Activated CD4-positive, alpha-beta T cell treated with anti-CD3 and anti-CD28 coated beads, Interleukin-2, amount 10 ng/mL, durations not matched to agents 7 days and 5 days (primary cell): Measurements from ENCODE around the gene ERCC6L. TPM values are rescaled to one million over a fixed set of nuclear protein-coding genes. Genes with fewer than 3 reads are reported as not detected.
"Not testable (repeated sequence)": the region's sequence is repeated elsewhere in the genome, so short reads cannot be mapped to it uniquely, and the experiment has no call there.

Source experiments
- CTCF ChIA-PET: fragments of 350-600 bp; sonication (Branson Sonifier 250); formaldehyde crosslinking; loops from one replicate; lab custom pipeline; 2021; ENCODE audit warnings: antibody characterized with exemption; lab: Charles Lee
- POLR2A ChIA-PET: fragments of 350-600 bp; sonication (Branson Sonifier 250); formaldehyde crosslinking; loops from one replicate; lab custom pipeline; 2021; ENCODE audit warnings: antibody characterized with exemption; lab: Charles Lee
- DNase-seq: peaks from one replicate; pipeline ENCODE4 v3.0.0-alpha.2; 2020
- H3K27ac Mint-ChIP-seq: one replicate; pipeline ENCODE4 v1.8.0; 2021; ENCODE audit warnings: mild to moderate bottlenecking, moderate library complexity, mixed read lengths
- H3K27me3 Mint-ChIP-seq: one replicate; pipeline ENCODE4 v1.8.0; 2021; ENCODE audit warnings: mixed read lengths
- H3K36me3 Mint-ChIP-seq: one replicate; pipeline ENCODE4 v1.8.0; 2021; ENCODE audit warnings: low read depth, mixed read lengths
- H3K4me1 Mint-ChIP-seq: one replicate; pipeline ENCODE4 v1.8.0; 2021; ENCODE audit warnings: mixed read lengths
- H3K4me3 Mint-ChIP-seq: one replicate; pipeline ENCODE4 v1.8.0; 2021; ENCODE audit warnings: mild to moderate bottlenecking, moderate library complexity, mixed read lengths
- H3K9me3 Mint-ChIP-seq: one replicate; pipeline ENCODE4 v1.8.0; 2021; ENCODE audit warnings: mixed read lengths
- total RNA-seq, 2 experiments: library from RNA; stranded (reverse); gene quantifications; one replicate each; pipeline ENCODE4 v1.2.3, GENCODE V29; 2021

The ERCC6L gene
- total RNA-seq, 2 experiments from 2014 or later = 12.0 to 12.7 TPM

DNA sequence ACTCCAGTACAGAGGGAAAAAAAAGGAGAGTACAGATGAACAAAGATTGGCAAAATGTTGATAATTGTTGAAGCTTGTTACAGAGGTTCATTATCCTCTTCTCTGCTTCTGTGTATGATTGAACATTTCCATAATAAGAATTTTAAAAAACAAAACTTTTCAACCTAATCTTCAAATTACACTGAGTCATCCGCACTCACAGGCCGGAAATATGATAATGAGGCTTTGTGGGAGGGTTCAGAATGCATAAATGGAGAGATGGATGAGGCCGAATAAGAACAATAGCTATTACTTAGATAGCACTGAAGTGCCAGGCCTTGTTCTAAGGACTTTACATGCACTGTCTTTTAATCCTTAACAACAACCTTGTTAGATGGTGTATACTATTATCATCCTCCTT is 4.6 kb upstream of the ERCC6L start:
- H3K36me3 Mint-ChIP-seq = no peaks in the 10 kb centered on the region
- H3K27ac Mint-ChIP-seq = no peak overlapping the region
- DNase-seq = no peak
- H3K9me3 Mint-ChIP-seq = no peaks in the 10 kb centered on the region
- no peak overlapping the region for H3K4me3 Mint-ChIP-seq
- H3K27me3 Mint-ChIP-seq = no peaks in the 10 kb centered on the region
- peaks cover 5% of the 10 kb centered on the region for H3K4me1 Mint-ChIP-seq
- CTCF ChIA-PET = interaction anchor here (0.6 to 3.1 kb wide), 2 partner anchors 34 to 39 kb away, joined by 3 to 22 read pairs; partner anchors contain the start of gene RPS4X
- POLR2A ChIA-PET = interaction anchor here (1.2 kb wide), 1 partner anchor 34 kb away, joined by 5 read pairs; the partner anchor contains the start of gene RPS4X

DNA sequence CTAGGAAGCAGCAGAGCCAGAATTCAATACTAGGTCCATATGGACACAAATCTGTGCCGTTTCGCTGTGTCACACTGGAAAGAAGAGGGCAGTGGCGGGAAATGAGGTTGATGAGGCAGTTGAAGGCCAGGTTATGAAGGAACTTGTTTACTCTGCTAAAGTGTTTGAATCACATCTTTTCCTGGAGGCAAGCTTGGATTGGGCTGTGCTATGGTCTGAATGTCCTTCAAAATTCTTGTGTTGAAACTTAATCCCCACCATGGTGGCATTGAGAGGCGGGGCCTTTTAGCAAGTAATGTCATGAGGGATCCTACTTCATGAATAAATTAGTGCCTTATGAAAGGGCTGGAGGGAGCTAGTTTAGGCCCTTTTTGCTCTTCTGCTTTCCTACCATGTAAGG is 2.1 kb upstream of the ERCC6L start:
- H3K36me3 Mint-ChIP-seq = peaks cover 5% of the 10 kb centered on the region
- no peaks in the 10 kb centered on the region for H3K27me3 Mint-ChIP-seq
- POLR2A ChIA-PET = no interaction called here
- H3K27ac Mint-ChIP-seq = no peak overlapping the region
- CTCF ChIA-PET = interaction anchor here (1.0 kb wide), 1 partner anchor 36 kb away, joined by 4 read pairs; the partner anchor contains the start of gene RPS4X
- DNase-seq = no peak
- H3K4me3 Mint-ChIP-seq = no peak overlapping the region
- H3K4me1 Mint-ChIP-seq = peaks cover 17% of the 10 kb centered on the region
- no peaks in the 10 kb centered on the region for H3K9me3 Mint-ChIP-seq

DNA sequence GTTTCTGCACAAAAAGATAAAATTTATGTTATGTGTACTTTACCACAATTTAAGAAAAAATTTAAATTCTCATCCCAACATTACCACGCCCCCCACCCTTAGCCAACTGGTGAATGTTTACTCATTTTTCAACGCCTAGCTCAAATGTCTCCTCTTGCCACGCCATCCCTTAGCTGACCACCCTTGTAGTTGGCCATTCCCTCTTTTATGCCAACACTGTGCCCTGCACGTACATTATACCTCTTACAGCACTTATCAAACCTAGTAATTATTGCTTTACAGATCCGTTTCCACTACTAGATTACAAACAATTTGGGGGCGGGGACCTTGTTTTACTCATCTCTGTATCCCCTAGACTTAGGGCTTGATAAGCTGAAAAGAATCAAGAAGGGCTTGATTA is 644 bp downstream of the ERCC6L start:
- ChIA-PET POLR2A (interaction anchor here (0.9 kb wide), 1 partner anchor 108 kb away, joined by 7 read pairs; no protein-coding TSS in a partner anchor), CTCF (interaction anchor here (0.5 to 1.6 kb wide), 2 partner anchors 9 to 1433 kb away, joined by 3 read pairs; no protein-coding TSS in a partner anchor)
- peak overlapping the region; percentile 73 for H3K27ac Mint-ChIP-seq
- peak overlapping the region; percentile 81 for H3K4me3 Mint-ChIP-seq
- no peaks in the 10 kb centered on the region for H3K9me3 Mint-ChIP-seq
- H3K27me3 Mint-ChIP-seq = no peaks in the 10 kb centered on the region
- H3K36me3 Mint-ChIP-seq = peaks cover 12% of the 10 kb centered on the region
- no peak for DNase-seq
- H3K4me1 Mint-ChIP-seq = peaks cover 22% of the 10 kb centered on the region

DNA sequence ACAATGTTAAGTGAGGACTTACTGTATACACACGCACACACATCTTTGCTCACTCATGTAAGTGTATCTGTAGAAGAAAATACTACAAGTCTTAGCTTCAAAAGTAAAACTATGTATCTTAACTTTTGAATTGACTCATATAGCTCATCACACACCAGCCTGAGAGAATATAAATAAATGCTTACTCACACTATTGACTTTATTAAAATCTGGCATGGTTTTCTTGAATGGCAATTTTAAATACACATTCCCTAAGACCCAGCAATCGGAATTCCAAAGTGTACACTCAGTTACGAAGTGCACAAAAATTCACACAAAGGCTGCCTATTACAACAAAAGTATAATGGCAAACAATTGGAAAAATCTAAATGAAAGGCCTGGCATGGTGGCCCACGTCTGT is 2.0 kb downstream of the ERCC6L start:
- Mint-ChIP-seq H3K36me3 (peaks cover 14% of the 10 kb centered on the region), H3K4me1 (peaks cover 22% of the 10 kb centered on the region), H3K4me3 (no peak overlapping the region), H3K27me3 (no peaks in the 10 kb centered on the region), H3K9me3 (no peaks in the 10 kb centered on the region), H3K27ac (peak overlapping the region; percentile 46)
- CTCF ChIA-PET = no interaction called here
- no peak for DNase-seq
- POLR2A ChIA-PET = no interaction called here

DNA sequence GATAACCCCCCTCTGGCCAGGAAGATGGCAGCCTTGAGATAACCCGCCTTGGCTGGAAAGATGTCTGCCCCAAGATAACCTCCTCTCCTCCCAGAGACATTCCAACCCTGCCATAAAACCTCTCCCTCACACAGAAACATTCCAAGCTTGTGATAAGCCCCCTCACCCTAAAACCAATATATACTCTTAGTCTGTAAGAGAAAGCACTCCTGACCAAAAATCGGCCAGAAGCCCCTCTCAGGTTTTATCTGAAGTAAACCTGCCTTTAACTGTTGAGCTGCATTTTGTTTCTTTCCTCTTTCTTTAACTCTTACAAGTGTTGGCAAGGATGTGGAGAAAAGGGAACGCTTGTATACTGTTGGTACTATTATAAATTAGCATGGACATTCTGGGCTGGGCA is 8.5 kb downstream of the ERCC6L start:
- Mint-ChIP-seq H3K36me3 (peaks cover 20% of the 10 kb centered on the region), H3K27ac (no peak overlapping the region), H3K4me1 (peaks cover 3% of the 10 kb centered on the region), H3K4me3 (no peak overlapping the region), H3K9me3 (no peaks in the 10 kb centered on the region), H3K27me3 (no peaks in the 10 kb centered on the region)
- CTCF ChIA-PET = interaction anchor here (1.1 kb wide), 1 partner anchor 38 kb away, joined by 3 read pairs; no protein-coding TSS in a partner anchor
- POLR2A ChIA-PET = no interaction called here
- DNase-seq = no peak

DNA sequence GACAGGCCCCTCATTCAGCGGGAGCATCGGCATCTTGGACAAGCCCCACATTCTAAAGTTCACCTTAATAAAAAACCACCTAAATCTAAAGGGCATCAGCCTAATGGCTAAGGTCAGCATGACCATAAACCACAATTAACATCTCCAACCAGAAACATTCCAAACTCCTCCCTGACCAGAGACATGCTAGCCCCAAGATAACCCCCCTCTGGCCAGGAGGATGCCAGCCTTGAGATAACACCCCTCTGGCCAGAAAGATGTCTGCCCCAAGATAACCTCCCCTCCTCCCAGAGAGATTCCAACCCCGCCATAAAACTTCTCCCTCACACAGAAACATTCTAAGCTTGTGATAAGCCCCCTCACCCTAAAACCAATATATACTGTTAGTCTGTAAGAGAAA is 18.5 kb downstream of the ERCC6L start:
- H3K36me3 Mint-ChIP-seq = peaks cover 18% of the 10 kb centered on the region
- H3K9me3 Mint-ChIP-seq, DNase-seq, H3K4me3 Mint-ChIP-seq, H3K4me1 Mint-ChIP-seq, H3K27me3 Mint-ChIP-seq, POLR2A ChIA-PET, H3K27ac Mint-ChIP-seq, CTCF ChIA-PET: not testable (repeated sequence)

DNA sequence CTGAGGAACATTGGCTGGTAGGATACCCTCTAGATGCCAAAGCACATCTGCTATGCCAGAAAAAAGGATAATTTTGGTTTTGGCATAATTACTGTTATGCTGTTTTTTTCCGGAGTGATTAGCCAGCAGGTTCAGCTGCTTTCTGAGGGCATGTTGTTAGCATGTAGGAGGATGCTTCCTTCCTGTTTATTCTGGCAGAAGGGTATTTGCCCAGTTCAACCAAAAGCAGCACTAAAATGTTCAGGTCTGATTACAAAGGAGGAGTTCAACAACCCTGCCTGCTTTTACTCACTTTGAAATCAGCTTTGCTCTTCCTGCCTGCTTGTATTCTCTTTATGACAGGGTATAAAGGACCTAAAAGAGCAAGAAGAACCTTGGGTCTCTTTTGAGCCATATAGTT is 21.9 kb downstream of the ERCC6L start:
- ChIA-PET POLR2A (no interaction called here), CTCF (no interaction called here)
- Mint-ChIP-seq H3K27ac (no peak overlapping the region), H3K9me3 (no peaks in the 10 kb centered on the region), H3K27me3 (no peaks in the 10 kb centered on the region), H3K4me3 (no peak overlapping the region), H3K4me1 (no peaks in the 10 kb centered on the region), H3K36me3 (peaks cover 12% of the 10 kb centered on the region)
- no peak for DNase-seq

DNA sequence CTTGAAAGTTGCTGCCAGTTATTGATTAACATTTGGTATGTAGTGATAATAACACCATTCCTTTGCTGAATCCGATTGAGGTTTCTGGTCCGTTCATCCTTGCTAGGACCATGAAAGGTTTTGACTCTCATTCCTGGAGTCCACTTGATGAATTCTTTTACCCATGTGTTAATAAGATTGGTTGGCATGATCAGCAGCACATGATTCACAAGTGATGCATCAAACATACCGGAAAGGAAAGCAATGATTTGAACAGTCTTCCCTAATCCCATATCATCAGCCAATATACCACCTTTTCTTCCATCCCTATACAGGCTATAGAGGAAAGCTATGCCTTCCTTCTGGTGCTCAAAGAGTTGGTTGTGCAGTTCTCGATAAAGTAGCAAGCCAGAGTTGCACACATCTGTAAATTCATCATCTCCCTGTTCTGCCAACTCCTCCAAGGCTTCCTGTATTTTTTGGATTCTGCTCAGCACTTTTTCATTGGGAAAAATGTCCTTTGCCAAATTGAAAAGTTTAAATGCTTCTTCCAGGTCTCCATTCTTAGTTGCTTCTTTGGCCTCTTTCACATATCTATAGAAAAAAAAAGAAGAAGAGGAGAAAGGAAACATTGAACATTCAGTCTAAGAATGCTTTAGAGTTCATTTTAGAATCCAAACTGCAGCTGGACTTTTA is 30.6 kb downstream of the ERCC6L start:
- H3K27me3 Mint-ChIP-seq = no peaks in the 10 kb centered on the region
- ChIA-PET CTCF (no interaction called here), POLR2A (no interaction called here)
- no peak for DNase-seq
- H3K4me1 Mint-ChIP-seq = no peaks in the 10 kb centered on the region
- no peak overlapping the region for H3K4me3 Mint-ChIP-seq
- H3K27ac Mint-ChIP-seq = no peak overlapping the region
- H3K36me3 Mint-ChIP-seq = peaks cover 41% of the 10 kb centered on the region
- H3K9me3 Mint-ChIP-seq = no peaks in the 10 kb centered on the region

DNA sequence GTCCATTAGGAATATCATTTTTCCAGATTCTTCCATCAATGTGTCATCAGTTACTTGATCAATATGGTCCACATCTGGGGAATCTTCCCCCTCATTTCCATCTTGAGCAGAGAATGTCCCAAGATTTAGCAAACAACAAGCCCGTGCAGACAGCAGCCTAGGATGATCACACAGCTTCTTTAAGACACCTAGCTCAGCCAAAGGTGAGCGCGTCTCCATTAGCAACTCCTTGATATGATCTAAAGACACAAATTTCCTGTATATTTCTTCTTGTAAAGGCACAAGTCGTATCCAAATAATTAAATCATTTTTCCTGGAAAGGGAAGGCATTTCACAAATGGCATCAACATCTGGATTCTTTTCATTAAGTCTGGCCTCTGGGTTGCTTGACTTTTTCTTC is 31.5 kb downstream of the ERCC6L start:
- H3K9me3 Mint-ChIP-seq = no peaks in the 10 kb centered on the region
- peaks cover 41% of the 10 kb centered on the region for H3K36me3 Mint-ChIP-seq
- no peak for DNase-seq
- ChIA-PET POLR2A (no interaction called here), CTCF (no interaction called here)
- H3K27me3 Mint-ChIP-seq = no peaks in the 10 kb centered on the region
- H3K4me1 Mint-ChIP-seq = no peaks in the 10 kb centered on the region
- H3K27ac Mint-ChIP-seq = no peak overlapping the region
- no peak overlapping the region for H3K4me3 Mint-ChIP-seq

DNA sequence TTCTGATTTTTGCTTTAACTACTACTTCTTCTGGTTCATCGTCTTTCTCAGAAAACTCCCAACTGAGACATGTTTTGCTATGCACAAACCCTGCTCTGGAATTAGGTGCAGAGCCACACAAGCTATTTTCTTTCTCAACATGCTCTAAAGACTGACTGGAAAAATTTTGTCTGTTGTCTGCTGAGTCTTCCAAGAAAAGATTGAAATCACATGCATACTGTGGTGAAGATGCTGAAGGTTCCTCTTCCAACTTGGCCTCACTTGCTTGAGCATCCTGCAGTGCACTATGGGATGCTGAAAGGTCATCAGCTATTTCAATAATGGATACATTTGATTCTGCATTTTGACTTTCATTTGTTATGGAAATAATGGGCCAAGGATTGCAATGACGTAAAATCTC is 33.1 kb downstream of the ERCC6L start:
- no peak for DNase-seq

DNA sequence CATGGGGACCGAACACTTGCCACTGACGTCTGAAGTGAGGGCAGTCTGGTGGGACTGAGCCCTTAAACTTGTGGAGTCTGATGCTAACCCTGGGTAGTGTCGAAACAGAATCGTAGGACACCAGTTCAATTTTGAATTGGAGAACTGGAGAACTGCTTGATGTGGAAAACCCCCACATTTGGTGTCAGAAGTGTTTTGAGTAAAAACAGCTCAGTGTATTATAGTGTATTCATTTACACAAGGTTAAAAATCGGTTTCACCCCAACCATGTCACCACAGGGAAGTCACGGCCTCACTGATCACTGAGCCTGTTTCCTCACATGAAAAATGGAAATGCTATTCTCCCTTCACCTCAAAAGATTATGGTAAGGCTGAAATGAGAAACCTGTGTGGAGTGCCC is 35.4 kb downstream of the ERCC6L start:
- H3K27ac Mint-ChIP-seq = no peak overlapping the region
- peaks cover 35% of the 10 kb centered on the region for H3K36me3 Mint-ChIP-seq
- CTCF ChIA-PET = no interaction called here
- POLR2A ChIA-PET = no interaction called here
- no peaks in the 10 kb centered on the region for H3K4me1 Mint-ChIP-seq
- no peak for DNase-seq
- H3K9me3 Mint-ChIP-seq = no peaks in the 10 kb centered on the region
- no peaks in the 10 kb centered on the region for H3K27me3 Mint-ChIP-seq
- H3K4me3 Mint-ChIP-seq = no peak overlapping the region

More for the DNA sequence above, 33.1 kb downstream of the ERCC6L start:
- CTCF ChIA-PET = no interaction called here
- H3K27me3 Mint-ChIP-seq = no peaks in the 10 kb centered on the region
- no peaks in the 10 kb centered on the region for H3K9me3 Mint-ChIP-seq
- H3K36me3 Mint-ChIP-seq = peaks cover 41% of the 10 kb centered on the region
- no peak overlapping the region for H3K27ac Mint-ChIP-seq
- POLR2A ChIA-PET = no interaction called here
- H3K4me1 Mint-ChIP-seq = no peaks in the 10 kb centered on the region
- no peak overlapping the region for H3K4me3 Mint-ChIP-seq

DNA sequence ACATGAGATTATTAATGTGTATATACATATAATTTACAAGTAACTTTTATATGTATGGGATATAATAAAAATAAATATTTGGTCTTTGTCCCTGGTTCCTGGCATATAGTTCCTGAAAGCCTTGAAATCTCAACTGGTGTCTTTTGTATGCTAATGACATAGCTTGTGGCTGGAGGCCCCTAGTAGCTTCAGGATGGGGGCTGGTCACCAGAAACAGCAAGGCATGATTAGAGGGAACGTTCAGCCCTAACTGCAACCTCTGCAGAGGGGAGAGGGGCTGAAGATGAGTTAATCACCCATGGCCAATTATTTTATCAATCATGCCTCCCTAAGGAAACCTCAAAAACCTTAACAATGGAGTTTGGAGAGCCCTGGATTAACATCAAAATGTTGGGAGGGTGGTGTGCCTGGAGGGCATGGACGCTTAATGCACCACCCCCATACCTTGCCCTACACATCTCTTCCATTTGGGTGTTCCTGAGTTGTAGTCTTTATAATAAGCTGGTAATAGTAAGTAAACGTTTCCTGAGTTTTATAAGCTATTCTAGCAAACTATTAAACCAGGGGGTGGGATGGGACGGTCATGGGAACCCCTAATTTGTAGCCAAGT is 35.9 kb downstream of the ERCC6L start:
- Mint-ChIP-seq H3K27me3 (no peaks in the 10 kb centered on the region), H3K4me3 (no peak overlapping the region), H3K27ac (no peak overlapping the region), H3K9me3 (no peaks in the 10 kb centered on the region), H3K4me1 (no peaks in the 10 kb centered on the region), H3K36me3 (peaks cover 31% of the 10 kb centered on the region)
- ChIA-PET POLR2A (no interaction called here), CTCF (interaction anchor here (0.6 kb wide), 1 partner anchor 9 kb away, joined by 6 read pairs; no protein-coding TSS in a partner anchor)
- no peak for DNase-seq

DNA sequence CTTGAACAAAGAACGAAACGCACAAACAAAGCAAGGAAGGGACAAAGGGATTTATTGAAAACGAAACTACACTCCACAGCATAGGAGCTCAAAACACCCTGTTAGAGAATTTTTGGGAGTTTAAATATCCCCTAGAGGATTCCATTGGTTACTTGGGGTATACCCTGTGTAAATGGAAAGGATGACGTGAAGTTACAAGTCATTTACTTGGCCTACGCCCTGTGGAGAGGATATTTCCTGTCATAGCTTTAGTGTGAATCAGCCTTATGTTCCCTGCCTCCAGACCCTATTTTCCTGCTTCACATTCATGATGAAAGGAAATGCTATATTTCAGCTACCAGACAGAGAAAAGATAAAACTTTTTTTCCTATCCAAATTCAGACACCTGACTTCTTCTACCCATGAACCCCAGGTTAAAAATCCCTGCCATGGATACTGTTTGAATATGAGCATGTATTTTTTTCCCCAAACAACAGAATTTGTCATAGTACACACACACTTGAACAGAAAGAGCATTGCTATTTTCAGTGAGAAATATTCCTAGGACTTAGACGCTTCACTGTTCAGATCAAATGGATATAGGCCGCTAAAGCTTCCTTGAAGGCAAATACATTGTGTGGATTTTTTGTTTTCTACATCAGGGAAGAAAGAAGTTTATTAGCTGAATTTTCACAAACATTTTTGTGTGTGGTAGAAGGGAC is 36.8 kb downstream of the ERCC6L start:
- H3K4me1 Mint-ChIP-seq = no peaks in the 10 kb centered on the region
- ChIA-PET CTCF (no interaction called here), POLR2A (no interaction called here)
- DNase-seq = no peak
- no peaks in the 10 kb centered on the region for H3K9me3 Mint-ChIP-seq
- no peak overlapping the region for H3K4me3 Mint-ChIP-seq
- H3K27ac Mint-ChIP-seq = no peak overlapping the region
- no peaks in the 10 kb centered on the region for H3K27me3 Mint-ChIP-seq
- H3K36me3 Mint-ChIP-seq = peaks cover 27% of the 10 kb centered on the region
